ENCODE results near the gene RTN4R.

RTN4R gene

DNA sequence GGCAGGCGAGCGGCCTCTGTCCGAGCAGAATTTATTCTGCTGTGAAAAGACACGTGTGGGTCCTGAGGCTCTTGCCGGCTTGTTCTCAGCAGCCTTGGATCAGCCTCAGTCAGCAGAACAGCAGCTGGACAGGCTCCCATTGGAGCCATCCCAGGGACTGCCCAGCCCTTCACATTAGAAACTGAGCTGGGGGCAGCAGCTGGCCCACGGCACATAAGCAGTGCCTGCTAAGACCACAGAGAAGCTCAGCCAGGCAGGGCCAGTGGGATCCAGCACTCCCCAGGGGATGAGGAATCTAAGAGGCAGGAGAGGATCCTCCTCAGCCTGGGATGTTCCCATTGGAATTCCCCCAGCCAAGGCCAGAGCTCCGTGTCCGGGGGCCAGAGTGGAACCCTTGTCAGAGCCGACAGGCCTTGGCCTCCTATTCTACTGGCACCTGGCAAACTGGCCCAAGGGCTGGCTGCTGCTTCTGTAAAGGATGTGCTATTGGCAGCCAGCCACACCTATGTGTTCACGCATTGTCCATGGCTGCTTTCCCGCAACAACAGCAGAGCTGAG, 18.2 kb downstream of the RTN4R start:
- H3K4me1 ChIP-seq (ENCODE audit: control insufficient read depth, insufficient read depth, low read length), result peaks cover 5% of the 10 kb centered on the region
- no peak overlapping the region for H3K9ac ChIP-seq (ENCODE audit: low read length)
- H3K27me3 ChIP-seq (ENCODE audit: control insufficient read depth, insufficient read depth, low read length), result no peaks in the 10 kb centered on the region
- H3K4me3 ChIP-seq (ENCODE audit: low read length), result no peak overlapping the region
- H3K36me3 ChIP-seq (ENCODE audit: control insufficient read depth, insufficient read depth, low read length), result no peaks in the 10 kb centered on the region
- no peak overlapping the region for H3K27ac ChIP-seq (ENCODE audit: low read depth, low read length)

DNA sequence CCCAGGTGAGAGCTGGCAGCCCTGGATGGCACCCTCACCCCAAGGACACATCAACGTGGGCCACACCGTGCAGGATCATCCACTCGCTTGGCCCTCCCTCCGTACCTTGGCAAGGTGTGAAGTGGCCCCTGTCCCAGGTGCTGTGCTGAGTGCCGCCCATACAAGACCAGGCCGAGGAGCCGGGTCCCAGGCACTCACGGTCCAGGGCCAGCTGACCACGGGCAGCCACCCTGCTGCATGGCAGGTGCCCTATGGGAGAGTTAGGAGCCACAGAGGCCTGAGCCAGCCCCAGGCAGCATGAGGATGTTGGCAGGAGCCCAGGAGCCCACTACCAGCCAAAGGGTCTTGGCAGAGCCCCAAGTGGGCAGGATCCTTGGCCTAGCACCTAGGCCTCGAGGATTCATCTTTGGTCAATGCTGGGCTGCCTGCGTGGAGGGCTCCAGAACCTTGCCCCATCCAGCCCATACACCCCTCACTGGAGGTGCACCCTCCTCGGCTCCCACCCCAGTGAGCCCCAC, 19.6 kb downstream of the RTN4R start:
- no peak overlapping the region for H3K4me3 ChIP-seq (ENCODE audit: low read length)
- H3K36me3 ChIP-seq (ENCODE audit: control insufficient read depth, insufficient read depth, low read length), result no peaks in the 10 kb centered on the region
- no peak overlapping the region for H3K9ac ChIP-seq (ENCODE audit: low read length)
- H3K27me3 ChIP-seq (ENCODE audit: control insufficient read depth, insufficient read depth, low read length), result no peaks in the 10 kb centered on the region
- H3K4me1 ChIP-seq (ENCODE audit: control insufficient read depth, insufficient read depth, low read length), result peaks cover 5% of the 10 kb centered on the region
- H3K27ac ChIP-seq (ENCODE audit: low read depth, low read length), result no peak overlapping the region

DNA sequence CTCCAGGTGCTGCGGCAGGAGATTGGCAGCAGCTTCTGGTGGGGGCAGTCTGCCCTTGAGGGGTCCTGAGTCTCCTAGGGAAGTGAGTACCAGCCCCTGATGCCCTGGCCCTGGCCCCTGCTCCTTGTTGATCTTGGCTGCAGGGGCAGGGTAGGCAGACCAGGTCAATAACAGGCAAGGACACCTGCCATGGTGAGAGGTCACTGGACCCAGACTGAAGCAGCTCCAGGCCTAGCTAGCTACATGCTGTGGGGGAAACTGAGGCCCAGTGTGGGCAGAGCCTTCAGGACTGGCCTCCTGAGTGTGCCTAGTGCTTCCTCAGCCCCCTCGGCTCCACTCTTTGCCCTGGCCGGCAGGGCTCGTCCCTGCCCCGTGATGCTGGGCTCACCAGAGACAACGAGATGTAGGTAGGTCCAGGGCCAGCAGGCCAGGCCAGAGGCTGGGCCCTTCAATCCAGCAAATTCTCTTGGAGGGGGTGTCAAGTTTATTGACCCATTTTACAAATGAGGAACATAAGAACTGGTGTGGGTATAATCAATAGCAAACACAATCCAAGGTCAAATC, 20.4 kb downstream of the RTN4R start:
- Histone ChIP-seq H3K9ac (ENCODE audit: low read length) (no peak overlapping the region), H3K4me1 (ENCODE audit: control insufficient read depth, insufficient read depth, low read length) (peaks cover 5% of the 10 kb centered on the region), H3K36me3 (ENCODE audit: control insufficient read depth, insufficient read depth, low read length) (no peaks in the 10 kb centered on the region), H3K4me3 (ENCODE audit: low read length) (no peak overlapping the region), H3K27me3 (ENCODE audit: control insufficient read depth, insufficient read depth, low read length) (no peaks in the 10 kb centered on the region), H3K27ac (ENCODE audit: low read depth, low read length) (no peak overlapping the region)

DNA sequence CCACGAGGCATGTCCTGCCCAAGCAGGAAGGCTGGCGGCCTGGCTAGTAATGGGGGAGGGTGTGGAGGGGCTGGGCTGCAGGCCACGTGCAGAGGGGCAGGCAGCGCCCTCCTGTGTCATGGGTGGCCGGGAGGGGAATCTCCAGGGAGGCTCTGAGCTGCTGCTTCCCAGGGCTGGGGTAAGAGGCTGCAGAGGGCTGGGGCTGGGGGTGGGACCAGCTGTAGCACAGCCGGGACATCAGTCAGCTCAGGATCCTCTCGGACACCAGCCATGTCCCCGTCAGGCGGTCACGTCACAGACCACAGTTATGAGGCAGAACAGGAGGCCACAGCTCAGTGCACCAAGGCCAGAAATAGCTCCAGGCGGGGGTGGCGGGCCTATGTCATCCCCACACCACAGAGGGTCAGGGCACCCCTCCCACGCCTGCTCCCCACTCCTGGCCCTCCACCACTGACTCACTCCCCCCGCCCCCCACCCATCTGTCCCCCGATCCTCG, 21.1 kb downstream of the RTN4R start:
- no peaks in the 10 kb centered on the region for H3K36me3 ChIP-seq (ENCODE audit: control insufficient read depth, insufficient read depth, low read length)
- no peak overlapping the region for H3K9ac ChIP-seq (ENCODE audit: low read length)
- no peak overlapping the region for H3K4me3 ChIP-seq (ENCODE audit: low read length)
- no peaks in the 10 kb centered on the region for H3K27me3 ChIP-seq (ENCODE audit: control insufficient read depth, insufficient read depth, low read length)
- no peak overlapping the region for H3K27ac ChIP-seq (ENCODE audit: low read depth, low read length)
- peaks cover 5% of the 10 kb centered on the region for H3K4me1 ChIP-seq (ENCODE audit: control insufficient read depth, insufficient read depth, low read length)

DNA sequence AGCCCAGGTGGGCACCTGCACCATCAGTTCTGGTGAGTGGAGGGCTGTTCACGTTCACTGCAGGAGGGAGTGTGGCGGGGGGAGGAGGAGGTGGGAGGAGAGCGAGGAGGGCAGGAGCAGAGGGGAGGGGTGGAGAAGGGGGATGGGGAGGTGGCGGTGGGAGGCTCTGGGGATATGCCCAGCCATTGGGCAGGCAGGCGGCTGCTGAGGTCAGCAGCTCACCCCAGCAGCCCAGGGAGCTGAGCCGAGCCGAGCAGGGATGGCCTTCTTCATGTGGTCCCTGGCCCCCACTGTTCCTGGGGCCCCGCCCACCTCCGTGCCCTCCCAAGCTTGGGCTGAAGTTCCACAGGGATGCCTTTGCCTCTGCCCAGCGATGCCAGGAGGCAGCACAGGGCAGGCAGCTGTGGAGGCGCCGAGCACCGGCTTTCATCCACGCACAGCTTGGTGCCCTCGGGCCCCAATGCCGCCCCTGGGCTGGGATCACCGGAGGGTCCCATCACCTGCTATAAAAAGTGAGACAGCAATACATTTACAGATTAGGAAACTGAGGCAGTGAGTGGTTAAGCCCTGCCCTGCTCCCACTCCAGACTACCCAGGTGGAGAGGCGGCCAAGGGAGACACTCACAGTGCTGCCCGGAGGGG, 21.6 kb downstream of the RTN4R start:
- Histone ChIP-seq H3K27me3 (ENCODE audit: control insufficient read depth, insufficient read depth, low read length) (no peaks in the 10 kb centered on the region), H3K9ac (ENCODE audit: low read length) (no peak overlapping the region), H3K36me3 (ENCODE audit: control insufficient read depth, insufficient read depth, low read length) (no peaks in the 10 kb centered on the region), H3K4me3 (ENCODE audit: low read length) (no peak overlapping the region), H3K4me1 (ENCODE audit: control insufficient read depth, insufficient read depth, low read length) (peaks cover 5% of the 10 kb centered on the region), H3K27ac (ENCODE audit: low read depth, low read length) (no peak overlapping the region)

DNA sequence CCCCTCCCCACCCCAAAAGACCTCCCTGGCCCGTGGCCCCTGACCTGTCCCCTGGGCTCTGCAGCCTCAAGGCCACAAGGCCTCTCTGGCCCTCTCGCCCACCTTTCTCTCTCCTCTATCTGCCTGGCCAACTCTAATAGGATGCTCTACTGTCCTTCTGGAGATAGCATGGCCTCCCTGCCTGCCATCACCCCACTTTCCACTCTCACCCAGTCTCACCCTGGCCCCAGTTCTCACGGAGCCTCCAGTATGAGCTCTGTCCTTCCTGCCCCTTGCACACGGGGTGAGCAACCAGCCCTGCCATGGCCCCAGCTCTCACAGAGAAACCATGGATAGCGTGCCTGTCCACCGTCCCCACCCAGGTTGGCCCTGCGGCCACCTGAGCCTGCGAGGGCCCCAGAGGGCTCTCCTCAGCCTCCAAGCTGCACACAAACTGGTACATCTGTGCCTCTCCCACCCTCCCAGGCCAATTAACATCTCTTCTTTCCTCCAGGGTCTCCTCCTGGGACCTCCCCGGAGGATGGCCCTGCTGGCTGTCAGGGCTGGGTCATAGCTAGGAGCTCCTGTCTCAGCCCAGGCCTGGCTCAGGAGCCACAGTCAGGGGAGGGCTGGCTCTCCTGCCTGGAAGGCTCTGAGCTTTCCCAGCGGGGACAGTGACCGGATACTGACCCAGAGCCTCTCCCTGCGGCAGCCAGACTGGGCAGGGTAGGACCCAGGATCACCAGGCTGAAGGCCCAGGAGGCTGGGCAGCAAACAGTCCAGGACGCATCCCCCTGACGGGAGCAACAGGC, 22.3 kb downstream of the RTN4R start:
- Histone ChIP-seq H3K4me3 (ENCODE audit: low read length) (no peak overlapping the region), H3K36me3 (ENCODE audit: control insufficient read depth, insufficient read depth, low read length) (no peaks in the 10 kb centered on the region), H3K9ac (ENCODE audit: low read length) (no peak overlapping the region), H3K4me1 (ENCODE audit: control insufficient read depth, insufficient read depth, low read length) (peaks cover 5% of the 10 kb centered on the region), H3K27ac (ENCODE audit: low read depth, low read length) (no peak overlapping the region), H3K27me3 (ENCODE audit: control insufficient read depth, insufficient read depth, low read length) (no peaks in the 10 kb centered on the region)

DNA sequence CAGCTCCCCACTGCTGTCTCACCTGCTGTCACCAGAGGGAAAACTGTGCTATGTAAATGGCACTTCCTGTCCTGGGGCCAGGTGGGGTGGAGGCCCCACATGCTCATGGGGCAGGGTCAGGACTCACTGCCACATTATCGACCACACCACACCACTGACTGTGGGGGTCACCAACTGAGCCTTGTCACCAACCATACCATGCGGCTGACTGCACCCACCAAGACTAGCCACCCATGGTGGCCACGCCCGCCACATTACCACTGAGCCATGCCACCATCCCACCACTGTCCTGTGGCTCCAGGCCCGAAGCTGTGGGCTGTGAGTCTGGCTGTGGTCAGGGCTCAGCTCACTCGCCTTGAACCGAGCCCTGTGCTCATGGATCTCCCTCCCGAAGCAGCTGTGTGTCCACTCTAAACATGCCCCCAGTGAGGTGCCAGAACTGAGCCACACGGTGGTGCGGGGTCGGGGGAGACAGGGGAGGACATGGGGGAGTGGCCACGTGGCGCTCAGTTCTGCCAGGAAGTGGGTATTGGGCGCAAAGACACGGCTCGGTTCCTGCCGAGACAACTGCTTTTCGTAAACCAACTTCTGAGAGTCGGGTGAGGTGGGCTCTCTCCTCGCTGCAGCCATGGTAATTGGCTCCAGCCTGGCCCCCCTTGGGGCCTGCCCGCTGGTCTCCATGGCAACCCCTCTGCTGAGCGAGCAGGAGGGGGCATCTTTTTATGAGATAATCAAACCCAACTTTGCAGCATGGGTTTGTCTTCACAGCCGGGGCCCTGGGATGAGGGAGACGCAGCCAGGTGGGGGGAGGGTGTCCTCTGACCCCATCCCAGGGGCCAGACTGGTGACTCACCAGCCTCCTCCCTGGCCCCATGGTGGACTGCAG, 23.2 kb downstream of the RTN4R start:
- no peak overlapping the region for H3K27ac ChIP-seq (ENCODE audit: low read depth, low read length)
- no peak overlapping the region for H3K9ac ChIP-seq (ENCODE audit: low read length)
- peaks cover 7% of the 10 kb centered on the region for H3K4me1 ChIP-seq (ENCODE audit: control insufficient read depth, insufficient read depth, low read length)
- no peaks in the 10 kb centered on the region for H3K36me3 ChIP-seq (ENCODE audit: control insufficient read depth, insufficient read depth, low read length)
- H3K27me3 ChIP-seq (ENCODE audit: control insufficient read depth, insufficient read depth, low read length), result no peaks in the 10 kb centered on the region
- no peak overlapping the region for H3K4me3 ChIP-seq (ENCODE audit: low read length)

DNA sequence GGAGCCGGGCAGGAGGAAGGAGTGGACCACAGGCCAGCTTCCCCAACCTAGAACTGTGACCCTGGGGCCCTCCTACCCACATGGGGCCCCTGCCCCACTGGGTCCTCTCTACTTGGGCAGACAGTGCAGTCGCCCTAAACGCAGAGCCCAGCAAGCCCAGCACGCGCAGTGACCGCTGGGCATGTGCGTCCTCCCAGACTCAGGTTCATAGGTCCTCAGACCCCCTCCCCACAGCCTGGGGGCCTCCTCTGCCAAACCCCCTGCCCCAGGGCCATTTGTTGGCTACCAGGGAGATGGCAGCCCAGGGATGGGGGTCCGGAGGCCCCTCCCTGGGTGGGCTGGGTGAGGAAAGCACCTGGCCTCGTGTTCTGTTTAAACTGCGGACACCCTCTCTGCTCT, 23.9 kb downstream of the RTN4R start:
- no peak overlapping the region for H3K27ac ChIP-seq (ENCODE audit: low read depth, low read length)
- H3K4me3 ChIP-seq (ENCODE audit: low read length), result no peak overlapping the region
- H3K27me3 ChIP-seq (ENCODE audit: control insufficient read depth, insufficient read depth, low read length), result no peaks in the 10 kb centered on the region
- H3K9ac ChIP-seq (ENCODE audit: low read length), result no peak overlapping the region
- H3K4me1 ChIP-seq (ENCODE audit: control insufficient read depth, insufficient read depth, low read length), result peaks cover 5% of the 10 kb centered on the region
- H3K36me3 ChIP-seq (ENCODE audit: control insufficient read depth, insufficient read depth, low read length), result no peaks in the 10 kb centered on the region

DNA sequence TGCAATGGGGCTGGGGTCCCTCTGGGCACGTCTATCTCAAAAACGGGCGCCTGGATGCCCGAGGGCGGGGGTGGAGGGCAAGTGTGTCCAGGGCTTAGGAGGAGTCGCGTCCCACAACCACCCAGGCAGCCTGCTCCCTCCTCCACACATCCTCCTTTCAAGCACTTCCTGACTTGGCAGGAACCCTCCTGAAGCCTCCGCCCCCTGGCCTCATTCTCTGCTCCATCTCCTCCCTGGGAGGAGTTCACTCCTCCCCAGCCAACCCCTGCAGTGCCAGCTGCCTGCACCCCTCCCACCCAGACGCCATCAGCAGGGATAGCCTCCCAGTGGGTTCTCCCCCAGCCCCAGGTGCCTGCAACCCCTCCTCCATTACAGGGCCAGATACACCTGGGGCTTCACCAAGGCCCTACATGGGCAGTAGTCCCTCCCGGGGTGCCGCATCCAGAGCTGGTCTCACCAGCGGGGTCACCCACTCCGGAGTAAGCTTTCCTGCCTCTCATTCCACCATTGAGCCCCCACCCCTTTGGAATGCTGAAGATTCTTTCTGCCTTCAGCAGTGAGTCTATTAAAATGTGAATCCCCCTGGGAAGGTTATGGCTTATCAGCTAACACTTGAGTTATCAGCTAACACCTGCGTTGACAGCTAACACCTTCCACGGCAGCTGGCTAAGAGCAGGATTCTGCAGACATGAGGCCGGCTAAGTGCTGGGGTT, 24.4 kb downstream of the RTN4R start:
- no peak overlapping the region for H3K9ac ChIP-seq (ENCODE audit: low read length)
- H3K4me3 ChIP-seq (ENCODE audit: low read length), result no peak overlapping the region
- H3K4me1 ChIP-seq (ENCODE audit: control insufficient read depth, insufficient read depth, low read length), result peaks cover 2% of the 10 kb centered on the region
- no peaks in the 10 kb centered on the region for H3K27me3 ChIP-seq (ENCODE audit: control insufficient read depth, insufficient read depth, low read length)
- no peak overlapping the region for H3K27ac ChIP-seq (ENCODE audit: low read depth, low read length)
- H3K36me3 ChIP-seq (ENCODE audit: control insufficient read depth, insufficient read depth, low read length), result no peaks in the 10 kb centered on the region

DNA sequence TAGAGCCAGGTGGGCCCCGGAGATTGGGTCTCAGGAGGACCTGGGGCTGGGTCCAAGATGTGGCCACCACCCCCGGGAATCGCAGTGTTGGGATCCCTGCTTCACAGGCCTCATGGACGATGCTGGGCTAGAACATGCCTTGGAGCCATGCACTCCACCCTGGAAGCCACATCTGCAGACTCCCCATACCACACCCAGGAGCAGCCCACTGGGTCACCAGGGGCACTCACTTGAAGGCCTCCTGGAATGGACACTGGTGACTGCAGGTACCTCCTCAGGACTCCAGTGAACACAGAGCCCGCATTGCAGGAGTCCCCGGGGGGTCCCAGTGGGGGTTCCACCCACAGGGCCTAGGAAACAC, 25.0 kb downstream of the RTN4R start:
- H3K27ac ChIP-seq (ENCODE audit: low read depth, low read length), result no peak overlapping the region
- no peaks in the 10 kb centered on the region for H3K27me3 ChIP-seq (ENCODE audit: control insufficient read depth, insufficient read depth, low read length)
- peaks cover 2% of the 10 kb centered on the region for H3K4me1 ChIP-seq (ENCODE audit: control insufficient read depth, insufficient read depth, low read length)
- H3K4me3 ChIP-seq (ENCODE audit: low read length), result no peak overlapping the region
- H3K36me3 ChIP-seq (ENCODE audit: control insufficient read depth, insufficient read depth, low read length), result no peaks in the 10 kb centered on the region
- no peak overlapping the region for H3K9ac ChIP-seq (ENCODE audit: low read length)

DNA sequence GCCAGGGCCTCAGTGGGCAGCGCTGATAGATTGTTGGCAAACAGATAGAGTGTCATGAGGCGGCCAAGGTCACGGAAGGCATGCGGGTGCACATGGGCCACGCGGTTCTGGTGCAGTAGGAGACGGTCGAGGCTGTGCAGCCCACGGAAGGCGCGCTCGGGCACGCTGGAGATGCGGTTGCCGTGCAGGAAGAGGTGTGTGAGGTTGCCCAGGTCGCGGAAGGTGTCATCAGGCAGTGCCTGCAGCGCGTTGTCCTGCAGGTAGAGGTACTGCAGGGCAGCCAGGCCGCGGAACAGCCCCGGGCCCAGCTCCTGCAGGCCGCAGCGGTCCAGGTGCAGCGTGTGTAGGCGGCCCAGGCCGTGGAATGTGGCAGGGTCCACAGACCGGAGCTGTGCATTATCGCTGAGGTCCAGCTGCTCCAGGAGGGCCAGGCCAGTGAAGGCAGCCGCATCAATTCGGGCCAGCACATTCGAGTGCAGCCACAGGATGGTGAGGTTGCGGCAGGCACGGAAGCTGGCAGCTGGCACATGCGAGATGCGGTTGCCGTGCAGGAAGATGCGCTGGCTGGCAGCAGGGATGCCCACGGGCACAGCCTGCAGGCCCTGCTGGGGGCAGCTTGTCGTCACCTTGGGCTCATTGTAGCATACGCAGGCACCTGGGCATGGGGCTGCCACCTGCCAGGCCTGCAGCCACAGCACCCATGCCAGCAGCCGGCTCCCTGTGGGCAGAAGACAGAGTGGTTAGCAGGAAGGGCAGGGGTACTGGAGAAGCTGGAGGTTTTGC, 25.5 kb downstream of the RTN4R start:
- Histone ChIP-seq H3K27ac (ENCODE audit: low read depth, low read length) (no peak overlapping the region), H3K4me3 (ENCODE audit: low read length) (no peak overlapping the region), H3K9ac (ENCODE audit: low read length) (no peak overlapping the region), H3K4me1 (ENCODE audit: control insufficient read depth, insufficient read depth, low read length) (peaks cover 2% of the 10 kb centered on the region), H3K27me3 (ENCODE audit: control insufficient read depth, insufficient read depth, low read length) (no peaks in the 10 kb centered on the region), H3K36me3 (ENCODE audit: control insufficient read depth, insufficient read depth, low read length) (no peaks in the 10 kb centered on the region)

Measured in rectal smooth muscle tissue (tissue), 1 donor.